Cortex of kidney (tissue), 1 donor: Measurements from ENCODE around the gene MGAT2.
A peak's percentile ranks its signal among the peaks of the same experiment; 100 is the strongest.
"Not testable (repeated sequence)": the region's sequence is repeated elsewhere in the genome, so short reads cannot be mapped to it uniquely, and the experiment has no call there.

Source experiments
- DNase-seq: peaks from one replicate; lab custom pipeline; 2025; lab: John Stamatoyannopoulos, UW

Gene MGAT2

DNA sequence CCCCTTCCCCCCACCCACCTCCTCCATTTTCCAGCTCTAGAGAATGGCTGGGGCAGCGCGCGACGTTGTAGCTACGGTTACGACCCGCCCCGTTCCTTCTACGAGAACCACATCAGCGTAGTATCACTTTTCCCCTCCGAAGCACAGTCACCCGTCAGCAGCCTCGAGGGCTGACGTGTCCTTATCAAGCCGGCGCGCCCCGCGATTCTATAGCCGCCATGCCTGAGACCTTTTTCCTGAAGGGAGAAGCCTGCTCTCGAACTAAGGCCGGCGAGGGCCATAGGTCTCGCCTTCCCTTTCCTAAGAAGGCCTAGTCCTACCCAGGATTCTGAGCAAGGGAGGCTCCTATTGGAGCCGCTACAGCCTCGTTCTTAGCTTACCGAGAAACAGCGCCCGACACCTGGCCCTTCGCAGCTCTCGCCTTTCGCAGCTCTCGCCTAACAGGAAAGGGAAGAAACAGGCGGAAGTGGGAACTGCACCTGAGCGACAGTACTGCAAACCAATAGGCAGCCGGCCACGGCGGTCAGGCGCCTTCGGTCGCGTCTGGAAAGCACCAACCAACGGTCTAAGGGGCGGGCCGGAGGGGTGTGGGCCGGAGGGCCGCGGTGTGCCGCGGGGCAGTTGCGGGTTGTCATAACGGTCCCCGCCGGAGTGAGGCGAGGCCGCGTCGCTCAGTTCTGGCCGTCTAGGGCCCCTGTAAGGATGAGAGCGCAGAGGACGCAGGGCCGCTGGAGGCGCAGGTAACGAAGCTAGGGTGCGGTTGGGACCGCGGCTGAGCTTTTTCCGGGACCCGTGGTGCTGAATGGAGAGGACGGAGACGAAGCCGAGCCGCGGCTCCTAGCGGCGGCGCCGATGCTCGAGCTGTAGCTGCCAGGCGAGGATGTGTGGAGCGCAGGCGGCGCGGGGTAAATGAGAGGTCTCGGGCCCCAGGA is at the start of gene MGAT2, which contains the start of gene RPL36AL:
TSS of gene MGAT2 (plus strand) at position 618 of the 932 bp plus-strand sequence. CDS start 470 bp downstream, outside the sequence.
TSS of gene RPL36AL (minus strand) at position 445 of the 932 bp plus-strand sequence. CDS start 1,522 bp downstream, outside the sequence.
- peak; percentile 72 for DNase-seq

- no peak for DNase-seq
These were observed 46.6 kb upstream of the MGAT2 start for GRCh38 chr14:49574038-49574437.

GRCh38 chr14:49578141-49578540 is 42.5 kb upstream of the MGAT2 start:
- DNase-seq: no peak

DNA sequence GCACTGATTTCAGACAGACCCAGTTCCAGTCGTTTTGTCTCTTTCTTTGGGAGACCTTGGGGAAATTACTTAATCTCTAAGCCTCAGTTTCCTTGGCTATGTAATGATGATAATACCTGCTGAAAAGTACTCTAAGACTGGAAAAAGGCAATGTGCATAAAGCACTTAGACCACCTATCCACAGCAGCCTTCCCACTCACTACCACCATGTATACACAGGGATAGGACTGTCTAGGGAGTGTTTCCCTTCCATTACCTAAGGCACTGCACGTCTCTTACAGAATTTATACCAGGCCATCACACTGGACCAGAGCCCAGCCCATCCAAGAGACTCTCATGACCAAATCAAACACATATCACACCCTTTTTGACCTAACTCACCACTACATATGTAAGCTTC is 40.8 kb upstream of the MGAT2 start:
- DNase-seq: no peak

DNA sequence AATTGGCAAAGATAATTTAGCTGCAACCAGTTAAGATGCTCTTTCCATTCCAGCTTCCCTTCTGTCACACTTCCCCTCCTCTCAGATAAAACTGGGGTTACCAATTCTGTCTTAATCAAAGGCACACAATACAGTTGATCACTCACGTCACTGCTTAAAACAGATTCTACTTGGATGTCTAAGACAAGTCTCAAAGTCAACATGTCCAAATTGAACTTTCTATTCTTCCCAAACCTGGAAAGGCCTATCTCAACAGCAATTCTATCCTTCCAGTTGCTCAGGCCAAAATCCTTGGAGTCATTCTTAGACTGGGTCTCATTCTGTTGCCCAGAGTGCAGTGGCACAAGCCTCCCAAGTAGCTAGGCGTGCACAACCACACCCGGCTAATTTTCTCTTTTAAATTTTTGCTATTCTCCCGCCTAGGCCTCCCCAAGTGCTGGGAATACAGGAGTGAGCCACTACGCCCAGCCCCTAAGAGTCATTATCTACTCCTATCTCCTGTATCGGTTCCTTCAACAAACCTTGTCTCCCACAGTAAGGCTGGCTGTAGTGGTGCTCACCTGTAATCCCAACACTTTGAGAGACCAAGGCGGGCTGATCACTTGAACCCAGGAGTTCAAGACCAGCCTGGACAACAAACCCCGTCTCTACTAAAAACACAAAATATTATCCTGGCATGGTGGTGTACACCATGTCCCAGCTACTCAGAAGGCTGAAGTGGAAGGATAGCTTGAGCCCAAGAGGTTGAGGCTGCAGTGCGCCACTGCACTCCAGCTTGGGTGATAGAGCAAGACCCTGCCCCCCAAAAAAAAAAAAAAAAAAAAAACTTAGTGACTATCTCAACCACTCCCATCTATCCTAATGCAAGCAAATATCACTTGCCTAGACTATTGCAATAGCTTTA is 39.1 kb upstream of the MGAT2 start:
- no peak for DNase-seq

DNA sequence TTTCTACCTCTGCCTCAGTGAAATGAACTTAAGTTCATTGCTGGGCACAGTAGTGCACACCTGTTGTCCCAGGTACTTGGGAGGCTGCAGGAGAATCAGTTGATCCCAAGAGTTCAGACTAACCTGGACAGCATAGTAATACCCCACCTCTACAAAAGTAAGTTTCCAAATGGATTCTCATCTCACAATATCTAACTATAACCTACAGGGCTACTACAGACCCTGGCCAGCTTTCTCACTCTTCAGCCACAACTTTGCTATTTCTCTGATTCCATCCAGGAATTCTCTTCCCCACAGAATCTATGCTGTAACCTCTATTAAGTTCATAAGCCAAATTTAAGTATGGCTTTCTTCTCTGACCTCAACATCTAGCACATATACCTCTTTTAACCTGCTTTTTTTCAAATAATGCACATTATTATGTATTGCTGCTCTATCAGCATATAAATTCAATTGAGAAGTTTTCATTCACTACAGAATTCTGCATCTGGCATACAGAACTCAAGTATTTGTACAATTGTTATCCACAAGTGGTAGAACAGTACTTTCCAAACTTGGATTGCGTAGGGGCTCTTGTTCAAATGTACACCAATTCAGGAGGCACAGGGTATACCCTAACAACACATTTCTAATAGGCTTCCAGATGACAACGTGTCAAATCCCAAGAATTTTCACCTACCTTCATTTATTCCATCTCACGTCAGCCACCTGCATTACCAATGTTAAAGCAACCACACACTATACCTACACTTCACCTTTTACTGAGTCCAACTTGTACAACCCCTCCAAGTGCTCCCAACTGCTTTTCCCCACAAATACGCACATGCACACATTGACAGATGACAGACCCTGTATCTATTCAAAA is 38.3 kb upstream of the MGAT2 start:
- no peak for DNase-seq

GRCh38 chr14:49583629-49584028 is 37.0 kb upstream of the MGAT2 start:
- no peak for DNase-seq

DNA sequence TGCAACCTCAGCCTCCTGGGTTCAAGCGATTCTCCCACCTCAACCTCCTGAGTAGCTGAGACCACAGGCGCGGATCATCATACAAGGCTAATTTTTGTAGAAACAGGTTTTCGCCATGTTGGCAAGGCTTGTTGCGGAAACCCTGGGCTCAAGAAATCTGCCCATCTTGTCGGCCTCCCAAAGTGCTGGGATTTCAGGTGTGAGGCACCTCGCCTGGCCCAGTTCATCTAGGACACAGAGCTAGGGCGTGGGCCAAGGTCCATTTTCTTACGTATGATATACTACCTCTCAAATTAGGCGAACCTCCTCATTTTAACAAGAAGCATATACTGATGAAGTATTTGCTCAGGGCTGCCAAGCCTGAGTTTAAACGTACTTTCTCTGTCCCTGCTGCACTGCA is 36.5 kb upstream of the MGAT2 start:
- no peak for DNase-seq

GRCh38 chr14:49584981-49585640 is 35.5 kb upstream of the MGAT2 start:
- not testable (repeated sequence) for DNase-seq

- no peak for DNase-seq
These were observed 34.6 kb upstream of the MGAT2 start, which contains the start of gene RPS29 for GRCh38 chr14:49585803-49586672. Gene RPS29, minus strand, starts transcription at chr14:49586380. Its CDS starts 34 bp downstream, at chr14:49586346.

DNA sequence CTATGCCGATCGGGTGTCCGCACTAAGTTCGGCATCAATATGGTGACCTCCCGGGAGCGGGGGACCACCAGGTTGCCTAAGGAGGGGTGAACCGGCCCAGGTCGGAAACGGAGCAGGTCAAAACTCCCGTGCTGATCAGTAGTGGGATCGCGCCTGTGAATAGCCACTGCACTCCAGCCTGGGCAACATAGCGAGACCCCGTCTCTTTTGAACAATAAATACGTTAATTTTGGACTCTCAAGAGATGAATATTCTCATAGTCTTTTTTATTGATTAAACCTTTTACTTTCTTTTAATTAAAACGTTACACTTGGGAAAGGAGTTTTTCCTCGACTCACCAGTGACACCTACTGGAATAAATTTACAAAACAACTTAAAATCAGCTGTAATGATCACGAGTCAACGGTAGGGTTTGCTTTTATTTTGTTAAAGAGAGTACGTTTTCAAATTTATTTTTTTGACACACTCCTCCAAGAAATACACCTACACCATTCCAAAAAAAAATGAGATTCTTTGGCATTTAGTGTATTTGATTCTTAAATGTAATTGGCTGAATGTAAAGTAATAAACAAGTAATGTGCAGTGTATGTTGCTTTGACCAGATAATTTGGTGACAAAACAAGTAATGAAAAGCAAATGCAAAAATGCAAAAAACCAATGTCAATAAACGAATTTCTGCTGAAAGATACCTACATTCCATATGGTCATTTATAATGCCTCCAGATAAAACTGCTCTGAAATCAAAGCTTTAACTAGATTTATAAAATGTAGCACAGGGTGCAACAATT is 33.7 kb upstream of the MGAT2 start:
- DNase-seq: no peak

DNA sequence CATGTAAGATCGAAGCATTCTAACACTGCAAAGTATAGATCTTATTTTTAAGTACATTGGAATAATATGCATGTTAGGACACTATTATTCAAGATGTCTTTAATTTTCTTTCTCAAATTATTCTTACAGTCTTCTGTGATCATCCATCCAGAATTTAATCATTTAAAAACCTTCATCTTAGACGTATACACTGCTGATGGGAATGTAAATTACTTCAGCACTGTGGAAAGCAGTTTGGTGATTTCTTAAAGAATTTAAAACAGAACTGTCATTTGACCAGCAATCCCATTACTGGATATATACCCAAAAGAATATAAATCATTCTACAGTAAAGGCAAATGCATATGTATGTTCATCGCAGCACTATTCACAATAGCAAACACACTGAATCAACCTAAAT is 31.2 kb upstream of the MGAT2 start:
- no peak for DNase-seq

DNA sequence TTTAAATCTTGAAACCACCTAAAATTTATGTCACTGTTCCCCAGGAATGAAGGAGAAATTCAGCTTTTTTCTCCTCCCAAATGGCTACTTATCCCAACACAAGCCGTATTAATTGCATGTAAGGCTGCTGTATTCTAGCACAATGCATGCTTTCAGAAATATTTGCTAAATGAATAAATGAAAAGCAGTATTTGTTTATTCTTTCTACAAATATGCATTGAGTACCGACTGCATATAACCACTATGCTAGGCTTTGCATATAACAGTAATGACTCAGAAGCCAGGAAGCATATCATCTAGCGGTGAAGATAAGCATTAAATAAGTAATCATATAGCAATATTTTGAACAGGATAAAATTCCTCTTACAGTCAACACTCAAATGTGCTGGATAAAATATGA is 27.6 kb upstream of the MGAT2 start:
- no peak for DNase-seq

DNA sequence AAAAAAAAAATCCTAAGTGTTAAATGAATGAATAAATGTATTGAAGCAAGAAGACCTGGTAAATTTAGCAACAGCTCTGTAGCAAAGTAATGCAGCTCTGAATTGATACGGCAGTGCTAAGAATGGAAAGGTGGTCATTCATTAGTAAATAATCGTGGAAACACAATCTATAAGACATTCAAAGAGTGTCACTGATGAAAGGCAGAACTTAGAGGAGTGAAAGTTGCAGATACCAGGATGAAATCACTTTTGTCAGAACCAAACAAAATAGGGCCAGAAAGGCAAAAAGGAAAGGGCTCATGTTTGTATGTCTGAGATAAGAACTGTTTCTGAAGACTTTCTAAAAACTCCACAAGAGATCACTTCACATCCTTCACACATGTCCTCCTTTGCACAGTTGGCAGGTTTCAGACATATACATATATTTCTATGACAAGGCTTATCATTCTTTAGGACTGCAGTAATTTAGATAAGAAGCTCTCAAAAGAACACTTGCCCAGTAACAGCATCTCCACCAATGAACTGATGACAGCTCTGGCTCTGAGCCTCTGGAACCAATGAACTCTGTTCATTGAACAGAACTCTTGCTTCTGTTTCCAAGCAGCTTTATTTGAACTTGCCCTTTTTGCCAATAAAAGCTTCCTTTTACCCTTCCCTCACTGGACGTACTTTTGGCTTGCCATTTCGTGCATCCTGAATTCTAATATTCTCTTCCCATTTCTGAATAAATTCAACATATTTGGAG is 26.1 kb upstream of the MGAT2 start:
- no peak for DNase-seq

- no peak for DNase-seq
These were observed 22.5 kb upstream of the MGAT2 start for GRCh38 chr14:49598189-49598484.

DNA sequence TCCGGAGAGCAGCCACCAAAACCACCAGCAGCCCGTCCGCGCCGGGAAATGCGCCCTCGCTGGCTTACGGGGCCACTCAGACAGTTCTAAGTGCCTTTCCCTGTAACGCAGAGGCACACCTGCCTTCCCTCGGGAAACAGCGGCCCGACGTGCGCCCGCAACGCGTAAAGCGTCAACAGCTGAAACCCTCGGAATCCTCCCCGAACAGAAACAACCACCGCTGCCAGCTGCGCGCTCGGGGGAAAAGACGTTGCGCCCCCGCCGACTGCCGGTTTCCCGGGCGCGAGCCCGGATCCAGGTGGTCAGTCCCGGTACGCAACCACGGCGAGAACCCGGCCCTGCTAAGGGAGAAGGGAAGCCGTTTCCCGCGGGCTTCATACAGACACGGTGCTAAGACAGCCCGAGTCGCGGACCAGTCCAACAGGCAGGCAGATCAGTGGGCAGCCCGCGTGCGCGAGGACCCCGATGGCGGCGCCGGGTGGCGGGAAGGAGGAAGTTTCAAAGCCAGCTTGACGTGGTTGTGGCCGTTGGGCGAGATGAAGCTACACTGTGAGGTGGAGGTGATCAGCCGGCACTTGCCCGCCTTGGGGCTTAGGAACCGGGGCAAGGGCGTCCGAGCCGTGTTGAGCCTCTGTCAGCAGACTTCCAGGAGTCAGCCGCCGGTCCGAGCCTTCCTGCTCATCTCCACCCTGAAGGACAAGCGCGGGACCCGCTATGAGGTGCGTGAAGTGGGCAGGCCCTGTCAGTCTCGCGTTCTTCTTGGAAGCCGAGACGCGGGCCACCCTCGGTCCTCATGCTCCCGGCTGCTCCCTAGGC is 21.9 kb upstream of the MGAT2 start, which contains the start of gene LRR1:
TSS of gene LRR1 (plus strand) at position 456 of the 816 bp plus-strand sequence. CDS start at position 537, 81 bp downstream.
- DNase-seq: peak; percentile 19

GRCh38 chr14:49607583-49607982 is 13.0 kb upstream of the MGAT2 start:
- no peak for DNase-seq

DNA sequence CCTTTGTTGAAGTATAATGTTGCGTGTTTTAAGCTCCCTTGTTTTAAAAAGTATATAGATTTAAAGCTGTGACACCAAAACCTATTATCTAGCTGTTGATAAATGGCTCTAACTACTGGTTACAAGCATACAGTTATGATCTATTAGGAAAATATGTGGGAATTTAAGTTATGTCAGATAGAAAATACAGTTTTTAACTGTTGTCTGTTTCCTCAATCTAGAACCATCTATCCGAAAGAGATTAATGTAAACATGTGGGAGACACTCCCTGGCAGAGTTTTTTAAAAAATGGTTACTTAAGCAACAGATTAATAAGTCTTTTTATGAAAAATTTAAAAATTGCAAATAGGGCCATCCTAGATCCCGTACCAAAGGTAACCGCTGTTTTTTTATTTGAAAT is 8.3 kb upstream of the MGAT2 start:
- DNase-seq: no peak
